GM23338 (cell line): ENCODE data around the gene CDR2. TPM values are rescaled to one million over a fixed set of nuclear protein-coding genes. Genes with fewer than 3 reads are reported as not detected.
A peak's percentile ranks its signal among the peaks of the same experiment; 100 is the strongest.

Experiments
- ATAC-seq: fragments of 200-7000 bp; cut with Tn5 transposase; 3 replicates; pipeline ENCODE4 v1.9.1; 2020
- DNase-seq: peaks from one replicate; pipeline ENCODE4 v3.0.0-alpha.2; 2015; ENCODE audit warnings: low spot score
- H2AFZ ChIP-seq: fragments of 200-600 bp; sonication (generic); 2 replicates; pipeline ENCODE4 v1.8.0; 2016; ENCODE audit warnings: antibody characterized with exemption, mild to moderate bottlenecking, moderate library complexity
- H3F3A ChIP-seq: fragments of 200-600 bp; sonication (generic); replicated peaks from 2 replicates; pipeline ENCODE4 v1.8.0; 2017; ENCODE audit warnings: antibody characterized with exemption, mixed run types, low read depth
- H3K27ac ChIP-seq: fragments of 200-600 bp; sonication (generic); 2 replicates; pipeline ENCODE4 v1.6.1; 2016; ENCODE audit warnings: low read depth
- H3K27me3 ChIP-seq: fragments of 200-600 bp; sonication (generic); 2 replicates; pipeline ENCODE4 v1.8.0; 2016; ENCODE audit warnings: mild to moderate bottlenecking, mixed run types, moderate library complexity; ENCODE audit not compliant: insufficient read depth
- H3K36me3 ChIP-seq: fragments of 200-600 bp; sonication (generic); 2 replicates; pipeline ENCODE4 v1.8.0; 2016; ENCODE audit warnings: mild to moderate bottlenecking; ENCODE audit not compliant: insufficient read depth
- H3K4me1 ChIP-seq: fragments of 200-600 bp; sonication (generic); 2 replicates; pipeline ENCODE4 v1.8.0; 2016; ENCODE audit warnings: mild to moderate bottlenecking, moderate library complexity; ENCODE audit not compliant: insufficient read depth
- H3K4me2 ChIP-seq: fragments of 200-600 bp; sonication (generic); 2 replicates; pipeline ENCODE4 v1.7.1; 2017; ENCODE audit warnings: mixed run types
- H3K4me3 ChIP-seq: fragments of 200-600 bp; sonication (generic); 2 replicates; pipeline ENCODE4 v1.6.1; 2016; ENCODE audit warnings: mixed run types
- H3K79me2 ChIP-seq: fragments of 200-600 bp; sonication (generic); replicated peaks from 2 replicates; pipeline ENCODE4 v1.8.0; 2017; ENCODE audit warnings: mild to moderate bottlenecking; ENCODE audit not compliant: insufficient read depth
- H3K9me2 ChIP-seq: fragments of 200-600 bp; sonication (generic); 2 replicates; pipeline ENCODE4 v1.8.0; 2017; ENCODE audit not compliant: insufficient read depth
- H4K20me1 ChIP-seq: fragments of 200-600 bp; sonication (generic); replicated peaks from 2 replicates; pipeline ENCODE4 v1.8.0; 2017; ENCODE audit warnings: mild to moderate bottlenecking; ENCODE audit not compliant: insufficient read depth
- H3K27ac Mint-ChIP-seq: 2 replicates; pipeline ENCODE4 v1.8.0; 2020; ENCODE audit warnings: inconsistent platforms, mild to moderate bottlenecking, moderate library complexity, mixed read lengths
- H3K27me3 Mint-ChIP-seq: 3 replicates; pipeline ENCODE4 v1.8.0; 2022; ENCODE audit warnings: low read depth, mild to moderate bottlenecking, moderate library complexity, mixed read lengths, inconsistent platforms; ENCODE audit not compliant: insufficient read depth, poor library complexity
- H3K36me3 Mint-ChIP-seq: 3 replicates; pipeline ENCODE4 v1.8.0; 2021; ENCODE audit warnings: low read depth, mild to moderate bottlenecking, inconsistent platforms, moderate library complexity, mixed read lengths
- H3K4me1 Mint-ChIP-seq: 3 replicates; pipeline ENCODE4 v1.8.0; 2020; ENCODE audit warnings: mild to moderate bottlenecking, inconsistent platforms, mixed read lengths
- H3K4me3 Mint-ChIP-seq: 3 replicates; pipeline ENCODE4 v1.8.0; 2021; ENCODE audit warnings: moderate library complexity, mild to moderate bottlenecking, inconsistent platforms, mixed read lengths
- H3K9me3 Mint-ChIP-seq: 3 replicates; pipeline ENCODE4 v1.8.0; 2020; ENCODE audit warnings: moderate library complexity, mild to moderate bottlenecking, inconsistent platforms, mixed read lengths
- CREB1 ChIP-seq: fragments of 250-450 bp; sonication (Bioruptor Pico); IDR thresholded peaks from 2 replicates; pipeline ENCODE4 v1.5.0; 2020; ENCODE audit warnings: low read depth, mild to moderate bottlenecking, moderate library complexity
- ETS1 ChIP-seq: IDR thresholded peaks from 2 replicates; pipeline ENCODE4 v1.6.1; 2016; ENCODE audit warnings: antibody characterized with exemption
- EZH2 ChIP-seq: fragments of 200-600 bp; sonication (generic); IDR thresholded peaks from one replicate; pipeline ENCODE4 v1.8.0; 2017; ENCODE audit warnings: antibody characterized with exemption, mild to moderate bottlenecking, low read depth; ENCODE audit not compliant: unreplicated experiment
- EZH2phosphoT487 ChIP-seq: fragments of 200-600 bp; sonication (generic); IDR thresholded peaks from one replicate; pipeline ENCODE4 v1.8.1; 2018; ENCODE audit warnings: antibody characterized with exemption; ENCODE audit not compliant: unreplicated experiment
- JUNB ChIP-seq: IDR thresholded peaks from one replicate; pipeline ENCODE4 v1.6.1; 2016; ENCODE audit warnings: antibody characterized with exemption; ENCODE audit not compliant: unreplicated experiment
- NANOG ChIP-seq: IDR thresholded peaks from 2 replicates; pipeline ENCODE4 v1.6.1; 2016; ENCODE audit warnings: antibody characterized with exemption, borderline replicate concordance
- POLR2AphosphoS5 ChIP-seq: IDR thresholded peaks from 2 replicates; pipeline ENCODE4 v1.6.1; 2016; ENCODE audit warnings: antibody characterized with exemption, low read depth
- STAT1 ChIP-seq: IDR thresholded peaks from one replicate; pipeline ENCODE4 v1.6.1; 2016; ENCODE audit warnings: antibody characterized with exemption; ENCODE audit not compliant: unreplicated experiment
- ZNF114 ChIP-seq: fragments of 250-450 bp; sonication (Bioruptor Pico); IDR thresholded peaks from 2 replicates; pipeline ENCODE4 v1.5.0; 2020; ENCODE audit warnings: mild to moderate bottlenecking, moderate library complexity
- ZNF331 ChIP-seq: fragments of 250-450 bp; sonication (Bioruptor Pico); IDR thresholded peaks from 2 replicates; pipeline ENCODE4 v1.5.0; 2020; ENCODE audit warnings: low read depth, mild to moderate bottlenecking, moderate library complexity
- ZNF462 ChIP-seq: fragments of 250-450 bp; sonication (Bioruptor Pico); IDR thresholded peaks from 2 replicates; pipeline ENCODE4 v1.5.0; 2020; ENCODE audit warnings: mild to moderate bottlenecking, moderate library complexity
- polyA plus RNA-seq: library from polyadenylated mRNA; unstranded; fragments of >200 nt; fragmentation: Nextera tagmentation; extraction: Ambion mirVana; gene quantifications from 2 replicates; pipeline ENCODE4 v1.2.1, GENCODE V29; 2016
- total RNA-seq: library from RNA; depleted of rRNA; stranded (reverse); fragments of >200 nt; shearing (Covaris generic); gene quantifications from 2 replicates; pipeline ENCODE4 v1.2.3, GENCODE V29; 2014
- TF ChIP-seq, protein P1 (sequence below), 2 experiments: fragments of 200-600 bp in 1 of 2; sonication (generic) in 1 of 2; conservative IDR thresholded peaks; 2 replicates each; pipeline versions ENCODE4 v1.5.1 to v1.6.1; 2016 to 2017; ENCODE audit warnings: antibody characterized with exemption in 2 of 2, low read depth in 2 of 2, mild to moderate bottlenecking in 2 of 2, moderate library complexity in 1 of 2
- TF ChIP-seq, protein P2 (sequence below): IDR thresholded peaks from one replicate; pipeline ENCODE4 v1.6.1; 2018; ENCODE audit warnings: antibody characterized with exemption; ENCODE audit not compliant: unreplicated experiment

CDR2 gene
- total and polyA plus RNA-seq, 2 experiments from 2014 or later = 17.7 to 39.3 TPM

DNA sequence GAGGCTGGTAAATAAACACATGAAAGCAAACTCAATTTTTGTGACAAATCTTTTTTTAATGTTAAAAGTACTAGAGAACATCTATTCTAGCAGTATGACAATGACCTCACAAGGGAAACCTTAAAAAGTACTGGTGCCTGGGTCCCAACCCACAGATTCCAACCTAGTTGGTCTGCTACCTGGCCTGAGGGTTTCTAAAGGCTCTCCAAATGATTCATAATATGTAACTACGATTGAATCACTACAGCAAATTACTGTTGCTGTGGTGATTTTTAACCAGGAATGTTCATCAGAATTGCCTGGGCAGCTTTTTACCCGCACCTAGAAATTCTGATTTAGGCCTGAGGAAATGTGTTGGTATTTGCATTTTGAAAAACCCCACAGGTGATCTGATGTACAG is 26.1 kb downstream of the CDR2 start:
- Histone ChIP-seq H3K4me1 (peaks cover 6% of the 10 kb centered on the region; the same call in 1 of the 2 replicates), H4K20me1 (peaks cover 6% of the 10 kb centered on the region), H3K4me3 (no peak overlapping the region), H3K27ac (0 out of 2 replicates have a peak overlapping the region, but pooled peaks have one; percentile 29), H3K9me2 (no peaks in the 10 kb centered on the region; the same call in 1 of the 2 replicates), H3K79me2 (peaks cover 31% of the 10 kb centered on the region), H3K36me3 (peaks cover 33% of the 10 kb centered on the region), H3F3A (no peaks in the 10 kb centered on the region), H3K4me2 (no peak overlapping the region), H3K27me3 (no peaks in the 10 kb centered on the region), H2AFZ (no peak overlapping the region)
- TF ChIP-seq ZNF462 = no peak
- TF ChIP-seq JUNB = no peak
- TF ChIP-seq, protein P1, sequence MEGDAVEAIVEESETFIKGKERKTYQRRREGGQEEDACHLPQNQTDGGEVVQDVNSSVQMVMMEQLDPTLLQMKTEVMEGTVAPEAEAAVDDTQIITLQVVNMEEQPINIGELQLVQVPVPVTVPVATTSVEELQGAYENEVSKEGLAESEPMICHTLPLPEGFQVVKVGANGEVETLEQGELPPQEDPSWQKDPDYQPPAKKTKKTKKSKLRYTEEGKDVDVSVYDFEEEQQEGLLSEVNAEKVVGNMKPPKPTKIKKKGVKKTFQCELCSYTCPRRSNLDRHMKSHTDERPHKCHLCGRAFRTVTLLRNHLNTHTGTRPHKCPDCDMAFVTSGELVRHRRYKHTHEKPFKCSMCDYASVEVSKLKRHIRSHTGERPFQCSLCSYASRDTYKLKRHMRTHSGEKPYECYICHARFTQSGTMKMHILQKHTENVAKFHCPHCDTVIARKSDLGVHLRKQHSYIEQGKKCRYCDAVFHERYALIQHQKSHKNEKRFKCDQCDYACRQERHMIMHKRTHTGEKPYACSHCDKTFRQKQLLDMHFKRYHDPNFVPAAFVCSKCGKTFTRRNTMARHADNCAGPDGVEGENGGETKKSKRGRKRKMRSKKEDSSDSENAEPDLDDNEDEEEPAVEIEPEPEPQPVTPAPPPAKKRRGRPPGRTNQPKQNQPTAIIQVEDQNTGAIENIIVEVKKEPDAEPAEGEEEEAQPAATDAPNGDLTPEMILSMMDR (conservative IDR thresholded peaks at IDR 0.05; ENCODE audit: low read depth in 2 of 2) = no peak
- no peak for TF ChIP-seq NANOG
- TF ChIP-seq, protein P2, sequence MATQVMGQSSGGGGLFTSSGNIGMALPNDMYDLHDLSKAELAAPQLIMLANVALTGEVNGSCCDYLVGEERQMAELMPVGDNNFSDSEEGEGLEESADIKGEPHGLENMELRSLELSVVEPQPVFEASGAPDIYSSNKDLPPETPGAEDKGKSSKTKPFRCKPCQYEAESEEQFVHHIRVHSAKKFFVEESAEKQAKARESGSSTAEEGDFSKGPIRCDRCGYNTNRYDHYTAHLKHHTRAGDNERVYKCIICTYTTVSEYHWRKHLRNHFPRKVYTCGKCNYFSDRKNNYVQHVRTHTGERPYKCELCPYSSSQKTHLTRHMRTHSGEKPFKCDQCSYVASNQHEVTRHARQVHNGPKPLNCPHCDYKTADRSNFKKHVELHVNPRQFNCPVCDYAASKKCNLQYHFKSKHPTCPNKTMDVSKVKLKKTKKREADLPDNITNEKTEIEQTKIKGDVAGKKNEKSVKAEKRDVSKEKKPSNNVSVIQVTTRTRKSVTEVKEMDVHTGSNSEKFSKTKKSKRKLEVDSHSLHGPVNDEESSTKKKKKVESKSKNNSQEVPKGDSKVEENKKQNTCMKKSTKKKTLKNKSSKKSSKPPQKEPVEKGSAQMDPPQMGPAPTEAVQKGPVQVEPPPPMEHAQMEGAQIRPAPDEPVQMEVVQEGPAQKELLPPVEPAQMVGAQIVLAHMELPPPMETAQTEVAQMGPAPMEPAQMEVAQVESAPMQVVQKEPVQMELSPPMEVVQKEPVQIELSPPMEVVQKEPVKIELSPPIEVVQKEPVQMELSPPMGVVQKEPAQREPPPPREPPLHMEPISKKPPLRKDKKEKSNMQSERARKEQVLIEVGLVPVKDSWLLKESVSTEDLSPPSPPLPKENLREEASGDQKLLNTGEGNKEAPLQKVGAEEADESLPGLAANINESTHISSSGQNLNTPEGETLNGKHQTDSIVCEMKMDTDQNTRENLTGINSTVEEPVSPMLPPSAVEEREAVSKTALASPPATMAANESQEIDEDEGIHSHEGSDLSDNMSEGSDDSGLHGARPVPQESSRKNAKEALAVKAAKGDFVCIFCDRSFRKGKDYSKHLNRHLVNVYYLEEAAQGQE = no peak
- TF ChIP-seq ZNF114 = no peak
- TF ChIP-seq ZNF331 (CRISPR knock-in tag) = no peak
- TF ChIP-seq POLR2AphosphoS5 = no peak
- TF ChIP-seq STAT1 = no peak
- no peak for TF ChIP-seq EZH2
- no peak for TF ChIP-seq EZH2phosphoT487
- TF ChIP-seq CREB1 (CRISPR knock-in tag) = no peak
- TF ChIP-seq ETS1 = no peak
- DNase-seq = no peak
- Mint-ChIP-seq H3K27me3 (peaks cover 2% of the 10 kb centered on the region), H3K36me3 (peaks cover 70% of the 10 kb centered on the region), H3K4me3 (no peak overlapping the region), H3K9me3 (peaks cover 3% of the 10 kb centered on the region; the same call in 1 of the 3 replicates), H3K4me1 (peaks cover 3% of the 10 kb centered on the region), H3K27ac (no peak overlapping the region)
- no peak for ATAC-seq
